Stimulated activated CD8-positive, alpha-beta memory T cell treated with anti-CD3 and anti-CD28 coated beads, Interleukin-15, amount 100 ng/mL, for 24 hours (primary cell): ENCODE results near the gene LNPEP.

Experiments
- DNase-seq: peaks from one replicate; pipeline ENCODE4 v3.0.0-alpha.2; 2020; ENCODE audit warnings: low read depth

Gene LNPEP

DNA sequence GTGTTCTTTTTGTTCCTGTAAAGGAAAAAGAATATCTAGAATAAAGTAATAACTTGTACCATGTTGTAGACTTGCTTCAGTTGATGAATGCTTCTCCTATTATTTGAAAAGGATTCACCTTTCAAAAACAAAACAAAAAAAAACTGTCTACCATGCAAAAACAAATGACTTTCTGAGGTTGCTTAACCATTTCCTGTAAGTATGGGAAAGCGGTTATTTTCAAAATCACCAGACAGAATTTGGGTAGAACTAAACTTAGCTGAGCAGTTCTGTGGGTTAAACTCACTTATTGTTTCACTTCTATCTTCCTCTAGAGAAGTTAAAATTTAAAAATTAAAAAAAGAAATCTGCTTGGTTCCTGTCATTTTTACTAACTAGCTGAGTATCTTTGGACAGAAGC lies 25.2 kb downstream of the LNPEP start:
- DNase-seq, result no peak

DNA sequence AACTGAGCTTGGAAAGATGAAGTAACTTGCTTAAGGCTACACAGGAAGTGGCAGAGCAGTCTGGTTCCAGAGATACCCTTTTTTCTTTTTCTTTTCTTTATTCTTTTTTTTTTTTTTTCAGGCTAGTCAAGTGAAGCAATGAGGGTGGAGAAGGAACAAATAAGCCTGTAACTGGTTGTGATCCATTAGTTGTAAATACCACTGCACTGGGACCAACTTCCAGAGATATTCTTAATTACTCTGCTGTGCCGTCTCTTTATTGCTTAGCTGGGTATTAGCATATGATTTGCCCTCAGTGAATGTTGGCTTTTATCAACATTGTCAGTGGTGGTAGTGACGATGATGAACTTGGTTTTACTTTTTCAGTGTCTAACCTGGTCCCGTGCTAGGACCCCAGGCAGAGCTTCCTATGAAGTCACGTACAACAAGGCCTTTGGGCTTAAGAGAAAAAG lies 26.7 kb downstream of the LNPEP start:
- DNase-seq, result no peak

DNA sequence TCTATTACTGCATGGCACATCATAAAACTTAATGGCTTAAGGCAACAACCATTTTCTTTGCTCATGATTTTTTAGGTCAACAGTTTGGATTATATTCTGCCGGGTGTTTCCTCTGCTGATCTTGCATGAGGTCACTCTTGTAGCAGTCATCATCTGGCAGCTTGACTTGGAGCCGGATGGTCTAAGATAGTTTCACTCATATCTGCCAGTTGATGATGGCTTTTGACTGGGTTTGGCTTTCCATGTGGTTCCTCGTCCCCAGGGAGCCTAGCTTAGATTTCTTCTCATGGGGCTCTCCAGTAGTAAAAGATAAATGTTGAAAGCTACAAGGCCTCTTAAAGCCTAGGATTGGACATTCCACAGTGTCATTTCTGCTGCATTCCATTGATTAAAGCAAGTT lies 27.4 kb downstream of the LNPEP start:
- no peak for DNase-seq

DNA sequence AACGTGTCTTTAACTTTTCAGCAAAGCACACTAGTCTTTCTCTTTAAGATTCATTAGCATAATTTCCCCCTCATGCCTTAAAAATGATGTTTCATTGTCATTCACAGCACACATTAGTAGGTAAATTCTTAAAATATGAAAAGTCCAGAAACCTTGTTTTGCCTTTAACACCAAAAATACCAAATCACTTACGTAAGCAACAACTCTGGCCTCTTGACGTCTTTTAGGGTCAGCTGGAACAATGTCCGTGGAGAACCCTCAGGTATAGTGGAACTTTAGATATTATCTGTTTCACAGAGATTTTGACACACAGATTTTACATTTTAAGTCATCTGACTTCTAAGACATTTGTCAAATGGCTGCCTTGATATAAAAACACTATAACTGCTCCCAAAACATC lies 30.9 kb downstream of the LNPEP start:
- DNase-seq, result no peak

DNA sequence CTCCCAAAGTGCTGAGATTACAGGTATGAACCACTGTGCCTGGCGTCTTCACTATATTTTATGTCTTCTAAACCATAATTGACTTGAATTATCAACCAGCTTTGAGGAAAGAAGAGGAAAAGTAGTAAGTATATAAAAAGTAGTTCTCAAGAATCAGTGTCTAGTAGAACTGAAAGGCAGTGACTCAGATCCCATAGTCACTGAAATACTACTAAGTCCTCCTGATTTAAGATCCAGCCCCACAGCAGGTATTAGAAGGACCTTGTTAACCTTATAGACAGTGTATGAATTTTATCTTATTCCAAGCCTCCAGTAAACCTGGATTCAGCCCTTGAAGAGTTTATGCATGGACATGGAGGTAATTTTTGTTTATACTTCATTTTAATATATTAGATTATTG lies 31.5 kb downstream of the LNPEP start:
- DNase-seq, result no peak

DNA sequence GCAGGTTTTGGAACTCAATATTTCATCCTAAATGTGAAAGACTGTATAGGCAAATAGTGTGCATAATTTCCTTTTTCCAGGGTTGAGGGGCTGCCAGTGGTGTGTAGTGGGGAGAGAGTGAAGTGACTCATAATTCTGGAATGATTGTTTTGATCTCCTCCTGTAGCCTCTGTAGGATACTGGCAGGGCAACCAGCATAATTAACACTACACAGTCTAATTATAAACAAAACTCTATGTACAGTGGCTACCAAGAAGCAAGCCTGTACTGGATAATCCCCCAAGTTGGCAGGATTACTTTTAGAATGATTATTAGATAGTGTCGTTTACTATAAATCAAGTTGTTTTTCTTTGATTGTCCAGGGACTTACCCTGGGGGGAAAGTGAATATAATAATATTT lies 32.2 kb downstream of the LNPEP start:
- no peak for DNase-seq

DNA sequence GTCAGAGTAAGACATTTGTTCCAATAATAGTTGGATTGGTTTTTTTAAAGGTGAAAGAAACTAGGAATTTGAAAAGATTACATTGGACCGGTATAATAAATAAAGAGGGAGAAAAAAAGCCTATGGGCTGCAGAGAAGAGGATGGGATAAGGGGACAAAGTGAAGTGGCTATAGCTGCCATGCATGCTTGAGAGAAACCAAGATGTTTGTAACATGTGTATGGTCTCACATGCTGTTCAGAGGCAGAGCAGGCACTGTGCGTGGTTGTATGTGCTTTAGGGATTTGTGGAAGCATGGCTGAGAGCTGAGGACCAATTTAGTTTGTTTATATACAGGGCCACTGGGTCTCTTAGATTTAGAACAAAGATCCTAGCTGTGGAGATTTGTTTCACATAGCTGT lies 32.7 kb downstream of the LNPEP start:
- no peak for DNase-seq

DNA sequence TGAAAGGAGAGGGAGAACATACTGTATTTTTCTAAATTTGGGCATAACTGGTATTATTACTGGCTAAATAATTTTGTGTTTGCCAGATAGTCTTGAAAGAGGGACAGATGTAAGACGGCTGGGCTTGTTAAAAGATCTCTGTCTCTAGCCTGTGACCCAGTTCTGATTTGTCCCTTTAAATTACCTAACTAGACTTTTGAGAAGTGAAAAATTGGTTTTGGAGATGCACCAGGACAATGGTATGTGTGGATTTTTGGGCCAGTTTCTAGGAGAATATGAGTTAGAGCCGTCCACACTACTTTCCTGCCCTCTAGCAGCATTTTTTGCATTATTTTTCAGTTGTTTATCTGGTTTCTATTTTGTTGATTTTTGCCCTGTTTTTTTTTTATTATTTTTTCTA lies 33.5 kb downstream of the LNPEP start:
- no peak for DNase-seq

DNA sequence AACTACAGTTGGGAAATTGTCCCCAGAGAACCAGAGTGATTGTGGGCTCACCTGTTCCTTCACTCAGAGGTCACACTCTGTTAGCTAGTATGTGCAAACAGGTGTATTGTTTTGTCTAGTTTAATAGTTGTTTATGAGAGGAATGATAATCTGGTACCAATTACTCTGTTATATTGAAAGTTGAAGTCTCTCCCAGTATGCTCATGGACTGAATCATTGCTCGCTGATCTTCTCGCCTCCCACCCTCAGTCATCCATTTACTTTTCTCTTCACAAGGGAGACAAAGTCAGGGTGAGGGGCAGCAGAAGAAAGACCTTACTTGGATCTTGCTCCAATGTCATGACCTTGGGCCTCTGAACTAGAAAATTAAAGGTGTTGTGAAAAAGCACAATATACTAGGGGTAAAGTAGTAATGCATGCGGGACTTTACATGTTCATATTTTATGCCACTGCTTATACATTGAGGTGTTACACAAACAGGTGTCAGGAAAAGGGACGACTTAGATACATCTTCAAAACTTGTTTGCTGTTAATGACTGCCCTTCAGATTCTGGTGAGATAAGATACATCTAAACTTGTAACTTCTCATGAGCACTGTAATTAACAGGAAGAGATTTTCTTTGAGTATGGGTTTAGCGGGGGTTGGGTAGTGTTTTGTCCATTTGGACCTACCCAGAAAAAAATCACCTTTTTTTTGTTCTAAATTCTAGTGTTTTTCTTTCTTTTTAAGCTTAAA lies 36.9 kb downstream of the LNPEP start:
- no peak for DNase-seq

DNA sequence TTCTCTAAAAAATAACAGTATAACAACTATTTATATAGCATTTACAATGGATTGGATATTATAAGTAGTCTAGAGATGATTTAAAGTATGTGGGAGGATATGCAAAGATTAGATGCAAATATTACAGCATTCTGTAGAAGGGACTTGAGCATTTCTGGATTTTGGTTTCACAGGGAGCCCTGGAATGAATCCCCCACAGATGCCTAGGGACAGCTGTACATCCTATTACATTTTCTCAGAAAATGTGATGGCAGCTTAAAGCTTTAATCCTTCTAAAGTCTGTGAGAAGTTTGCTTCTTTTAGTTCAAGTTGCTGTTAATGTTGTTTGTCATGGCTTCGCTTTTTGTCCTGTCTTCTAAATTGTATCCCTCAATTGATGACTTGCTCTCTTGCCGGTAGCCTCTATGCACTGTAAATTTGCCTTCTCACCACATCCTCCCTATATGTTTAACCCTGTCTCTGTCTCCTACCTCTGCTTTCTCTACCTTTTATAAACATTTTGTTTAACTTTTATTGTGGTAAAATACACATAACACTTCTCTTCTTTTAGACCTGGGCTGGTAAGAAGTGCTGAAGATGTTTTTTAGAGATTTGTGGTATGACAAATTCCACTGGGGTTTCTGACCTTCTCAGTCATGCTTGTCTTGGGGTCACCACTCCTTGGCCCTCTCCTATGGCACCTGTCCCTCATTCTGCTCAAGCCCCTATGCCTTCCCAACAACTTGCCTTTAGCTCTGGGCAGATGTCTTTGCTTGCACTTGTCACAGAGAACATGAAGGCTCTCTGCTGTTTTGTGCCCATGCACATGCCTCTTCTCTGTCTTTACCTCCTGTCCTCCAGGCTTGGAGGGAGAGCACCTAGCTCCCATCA lies 37.9 kb downstream of the LNPEP start:
- no peak for DNase-seq

DNA sequence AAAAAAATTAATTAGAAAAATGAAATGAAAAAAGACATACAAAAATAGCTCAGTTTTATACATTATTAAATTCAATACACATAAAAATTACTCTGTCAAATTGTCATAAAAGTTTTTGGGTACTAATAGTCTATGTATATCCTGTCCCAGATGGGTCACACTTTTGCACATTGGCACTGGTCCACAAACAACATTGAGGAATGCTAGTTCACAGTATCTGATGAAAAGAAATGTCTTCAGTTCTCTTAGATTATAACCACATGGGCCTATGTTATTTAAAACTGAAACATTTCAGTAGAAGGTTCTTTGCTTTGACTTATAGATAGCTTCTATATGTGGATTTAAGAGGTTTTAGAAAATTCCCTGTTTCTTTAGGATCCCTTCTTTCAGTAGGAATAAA lies 39.8 kb downstream of the LNPEP start:
- DNase-seq, result no peak

DNA sequence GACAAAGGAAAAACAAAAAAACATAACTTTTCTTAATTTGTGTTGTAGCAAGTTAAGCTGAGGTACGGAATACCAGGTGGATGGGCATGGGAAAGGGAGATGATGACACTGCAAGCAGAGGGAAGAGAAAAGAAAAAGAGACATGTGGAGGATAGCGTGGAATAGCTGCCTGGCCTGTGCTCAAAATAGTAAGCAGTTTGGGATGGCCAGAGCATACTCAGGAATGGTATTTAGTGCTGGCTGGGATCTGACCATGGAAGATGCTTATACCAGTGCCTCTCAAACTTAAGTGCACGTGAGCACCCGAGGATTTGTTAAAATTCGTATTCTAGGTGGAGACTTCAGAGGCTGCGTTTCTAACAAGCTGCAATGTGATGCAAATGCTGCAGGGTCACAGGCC lies 41.3 kb downstream of the LNPEP start:
- no peak for DNase-seq

DNA sequence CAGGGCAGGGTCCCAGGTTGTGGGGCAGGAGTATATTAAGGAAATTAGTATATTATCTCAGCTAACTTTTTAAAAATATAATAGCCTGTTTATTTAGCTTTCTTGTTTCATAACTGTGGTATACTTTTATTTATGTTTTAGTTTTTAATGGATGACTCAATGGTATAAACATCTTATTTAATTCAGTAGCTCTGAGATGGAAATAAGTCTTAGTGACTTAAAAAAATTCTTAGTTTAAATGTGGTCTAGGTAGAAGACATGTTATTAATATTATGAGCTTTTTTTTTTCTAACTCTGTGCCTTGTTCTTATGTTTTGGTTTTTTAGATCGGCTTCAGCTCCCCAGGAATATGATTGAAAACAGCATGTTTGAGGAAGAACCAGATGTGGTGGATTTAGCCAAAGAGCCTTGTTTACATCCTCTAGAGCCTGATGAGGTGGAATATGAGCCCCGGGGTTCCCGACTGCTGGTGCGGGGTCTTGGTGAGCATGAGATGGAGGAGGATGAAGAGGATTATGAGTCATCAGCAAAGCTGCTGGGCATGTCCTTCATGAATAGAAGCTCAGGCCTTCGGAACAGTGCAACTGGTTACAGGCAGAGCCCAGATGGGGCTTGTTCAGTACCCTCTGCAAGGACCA lies 43.1 kb downstream of the LNPEP start:
- no peak for DNase-seq

DNA sequence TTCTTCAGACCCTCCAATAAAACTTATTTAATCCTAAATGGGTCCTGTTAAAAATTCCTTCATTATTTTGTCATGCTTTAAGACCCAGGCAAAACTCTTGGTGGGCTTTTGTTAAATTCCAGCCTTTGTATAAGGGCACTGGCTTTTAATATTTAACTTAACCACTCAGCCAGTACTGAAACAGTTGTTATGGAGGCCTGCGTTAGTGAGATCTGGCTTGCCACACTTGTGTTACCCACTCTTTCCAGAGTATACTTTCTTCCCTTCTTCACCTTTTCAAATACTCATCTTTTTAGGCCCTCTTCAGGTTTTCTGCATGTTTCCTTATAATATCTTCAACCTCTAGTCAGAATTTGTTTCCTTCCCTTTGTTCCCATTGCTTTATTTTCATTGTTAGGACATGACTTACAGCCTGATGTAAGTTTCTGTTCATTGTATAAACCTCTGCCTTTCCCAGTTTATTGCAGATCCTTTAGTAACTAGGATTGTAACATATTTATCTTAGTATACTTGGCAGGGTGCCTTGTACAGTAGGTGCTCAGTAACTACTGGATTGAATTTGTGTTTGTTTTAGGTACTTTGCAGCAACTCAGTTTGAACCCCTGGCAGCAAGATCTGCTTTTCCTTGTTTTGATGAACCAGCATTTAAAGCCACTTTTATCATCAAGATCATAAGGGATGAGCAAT lies 48.8 kb downstream of the LNPEP start:
- DNase-seq, result no peak

DNA sequence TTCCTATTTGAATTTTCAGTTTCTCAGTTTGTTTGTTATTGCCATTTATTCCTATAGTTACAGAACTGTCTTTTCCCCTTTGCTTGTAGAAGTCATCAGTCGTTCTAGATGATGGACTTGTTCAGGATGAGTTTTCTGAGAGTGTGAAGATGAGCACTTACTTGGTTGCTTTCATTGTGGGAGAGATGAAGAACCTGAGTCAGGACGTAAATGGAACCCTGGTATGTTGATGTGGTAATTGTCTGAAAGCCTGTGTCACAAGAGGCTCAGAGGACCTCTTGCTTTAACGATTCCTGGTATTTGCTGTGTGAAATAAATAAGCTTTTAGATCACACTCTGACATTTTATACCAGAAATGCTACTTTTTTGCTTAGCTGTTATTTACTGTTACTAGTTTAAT lies 50.6 kb downstream of the LNPEP start:
- no peak for DNase-seq

DNA sequence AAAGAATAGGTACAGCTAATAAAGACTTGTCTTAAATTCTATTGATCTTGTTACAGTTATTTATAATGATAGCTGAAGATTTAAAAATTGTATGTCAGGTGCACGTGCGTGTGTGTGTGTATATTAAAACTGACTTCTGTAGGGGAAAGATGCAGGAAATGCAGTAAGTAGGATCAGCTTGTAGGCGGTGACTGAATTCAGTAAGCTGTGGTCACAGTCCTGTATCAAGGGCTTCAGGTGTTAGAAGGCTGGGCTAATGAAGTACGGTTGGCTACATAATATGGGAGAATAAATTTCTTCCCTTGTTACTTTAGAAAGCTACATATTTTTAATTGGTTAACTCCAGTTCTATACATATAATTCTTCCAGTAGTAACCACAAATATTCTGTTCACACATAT lies 54.2 kb downstream of the LNPEP start:
- DNase-seq, result no peak

DNA sequence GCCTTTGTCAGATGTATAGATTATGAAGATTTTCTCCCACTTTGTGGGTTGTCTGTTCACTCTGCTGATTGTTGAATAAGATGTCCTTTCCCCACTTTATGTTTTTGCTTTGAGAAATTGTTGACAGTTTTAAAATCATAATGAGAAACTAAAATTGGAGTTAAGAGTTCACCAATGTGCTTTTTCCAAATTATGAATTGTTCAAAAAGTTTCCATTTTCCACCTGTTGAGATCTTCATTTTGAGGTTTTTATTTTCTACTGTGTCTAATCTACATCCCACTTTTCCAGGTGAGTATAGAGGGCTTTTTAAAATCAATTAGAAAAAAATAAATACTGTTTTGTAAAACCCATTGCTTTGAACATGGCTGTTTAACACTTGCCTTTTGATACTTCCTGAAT lies 55.8 kb downstream of the LNPEP start:
- no peak for DNase-seq

DNA sequence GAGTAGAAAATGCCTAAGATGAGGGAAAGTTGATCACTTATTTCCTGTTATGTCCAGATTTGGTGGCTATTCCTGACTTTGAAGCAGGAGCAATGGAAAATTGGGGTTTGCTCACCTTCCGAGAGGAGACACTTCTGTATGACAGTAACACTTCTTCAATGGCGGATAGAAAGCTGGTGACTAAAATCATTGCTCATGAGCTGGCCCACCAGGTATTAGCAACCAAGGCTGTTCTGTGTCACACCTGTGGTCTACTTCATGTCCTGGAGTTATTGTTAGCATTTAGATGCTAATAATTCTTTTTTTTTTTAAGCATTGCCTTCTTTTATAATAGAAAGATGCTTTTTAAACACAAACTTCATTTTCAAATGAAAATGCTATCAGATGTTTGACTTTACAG lies 57.9 kb downstream of the LNPEP start:
- no peak for DNase-seq

DNA sequence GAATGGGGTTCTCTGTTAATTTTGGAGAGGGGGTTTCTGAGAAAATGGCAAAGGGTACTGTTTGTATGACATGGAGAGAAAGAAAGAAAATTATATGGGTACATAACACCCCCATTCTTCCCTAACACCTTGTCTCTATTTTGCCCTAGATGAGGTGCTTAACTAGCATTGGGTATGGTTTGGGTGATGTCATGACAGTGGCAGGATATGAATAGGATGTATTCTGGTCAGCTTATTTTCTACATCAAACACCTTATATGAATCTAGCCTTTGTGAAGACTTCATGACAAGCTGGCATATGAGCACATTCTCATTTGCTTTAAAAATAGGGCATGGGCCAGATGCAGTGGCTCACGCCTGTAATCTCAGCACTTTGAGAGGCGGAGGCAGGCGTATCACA lies 58.6 kb downstream of the LNPEP start:
- DNase-seq, result no peak

DNA sequence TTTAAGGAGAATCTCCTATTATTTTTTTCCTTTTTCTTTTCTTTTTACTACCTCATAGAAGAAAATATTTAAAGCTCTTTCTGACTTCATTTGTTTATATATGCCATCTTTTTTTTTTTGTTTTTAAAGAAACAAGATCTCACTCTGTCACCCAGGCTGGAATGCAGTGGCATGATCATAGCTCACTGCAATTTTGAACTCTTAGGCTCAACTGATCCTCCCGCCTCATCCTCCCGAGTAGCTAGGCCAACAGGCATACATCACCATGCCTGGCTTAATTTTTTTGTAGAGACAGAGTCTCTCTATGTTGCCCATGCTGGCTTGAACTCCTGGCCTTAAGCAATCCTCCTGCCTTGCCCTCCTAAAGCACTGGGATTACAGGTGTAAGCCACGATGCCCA lies 59.5 kb downstream of the LNPEP start:
- DNase-seq, result no peak

DNA sequence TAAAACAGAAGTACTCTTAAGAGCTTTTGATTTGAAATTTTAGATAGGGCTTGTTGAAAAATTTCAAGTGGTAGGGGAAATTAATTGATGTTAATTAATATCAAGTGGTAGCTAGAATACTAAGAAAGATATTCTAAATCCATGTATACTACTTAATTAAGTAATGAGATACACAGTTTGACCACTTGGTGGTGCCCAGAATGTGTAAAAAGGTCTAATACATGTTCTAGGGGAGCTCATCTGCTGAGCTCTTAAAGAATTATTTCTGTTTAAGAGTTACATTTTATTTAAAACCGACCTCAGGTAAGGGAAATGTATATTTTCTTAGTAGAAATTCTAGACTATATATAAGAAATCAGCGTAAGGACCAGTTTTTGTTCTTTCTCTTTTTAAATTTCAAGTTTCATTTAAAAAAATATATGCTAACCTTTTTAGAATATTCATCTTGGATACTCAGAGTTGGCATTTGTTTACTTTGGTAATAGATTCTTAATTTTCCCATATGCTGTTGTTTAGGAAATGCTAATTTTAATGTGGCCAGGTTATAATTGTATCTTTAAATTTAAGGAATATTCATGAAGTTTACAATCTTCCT lies 61.5 kb downstream of the LNPEP start:
- no peak for DNase-seq

DNA sequence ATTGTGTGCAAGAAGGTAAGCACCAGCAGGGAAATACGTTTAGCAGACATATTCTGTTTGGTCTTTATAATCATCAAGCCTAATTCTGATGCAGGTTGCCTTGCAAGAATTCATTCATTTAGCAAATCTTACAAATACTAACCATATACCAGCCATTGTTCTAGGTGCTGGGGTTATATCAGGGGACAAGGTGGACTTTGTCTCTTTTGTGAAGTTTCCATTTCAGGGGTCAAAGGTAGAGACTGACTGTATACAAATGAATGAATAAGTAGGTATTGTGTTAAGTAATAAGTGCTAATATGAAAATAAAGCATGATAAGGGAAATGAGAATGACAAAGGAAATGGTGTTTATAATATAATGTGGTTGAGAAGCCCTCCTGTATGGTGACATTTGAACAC lies 64.0 kb downstream of the LNPEP start:
- no peak for DNase-seq
